Measurements from ENCODE around the gene TFPI.
"Not testable (repeated sequence)": the region's sequence is repeated elsewhere in the genome, so short reads cannot be mapped to it uniquely, and the experiment has no call there.

The TFPI gene

DNA sequence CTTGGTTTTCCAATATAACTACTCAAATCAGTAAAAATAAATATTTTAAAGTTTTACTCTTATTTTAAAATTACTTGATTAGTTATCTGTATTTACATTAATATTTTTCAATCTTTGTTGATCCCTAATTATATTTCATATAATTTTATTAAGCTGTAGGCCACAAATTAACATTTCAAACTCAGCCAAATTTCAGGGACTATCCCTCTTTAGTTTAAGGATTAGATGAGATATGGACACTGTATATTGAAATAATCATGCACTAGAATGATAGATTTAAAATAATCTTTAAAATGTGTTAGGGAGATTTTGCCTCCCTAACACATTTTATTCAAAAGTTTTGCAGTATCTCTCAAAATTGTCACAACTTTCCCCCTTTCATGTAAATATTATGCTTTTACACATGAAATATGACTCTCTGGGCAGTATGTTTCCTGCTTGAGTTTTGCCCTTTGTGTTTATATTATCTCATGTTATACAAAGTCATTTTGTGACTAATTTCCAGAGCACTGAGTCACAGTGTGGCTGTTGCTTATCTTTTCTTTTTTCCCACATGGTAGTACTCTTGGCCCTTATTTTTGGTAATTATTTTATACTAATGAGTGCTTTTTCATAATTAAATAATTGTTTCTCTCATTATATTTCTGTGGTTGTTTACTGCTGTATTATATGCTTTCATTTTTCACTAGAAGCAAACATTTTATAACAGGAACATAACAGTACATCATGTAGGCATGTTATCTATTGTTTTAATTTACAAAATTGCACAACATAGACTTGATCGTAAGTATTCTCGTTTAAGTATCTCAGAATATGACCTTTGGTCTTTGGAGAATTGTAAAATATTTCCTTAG is 1.2 kb downstream of the TFPI start:
- no peak for DNase-seq

DNA sequence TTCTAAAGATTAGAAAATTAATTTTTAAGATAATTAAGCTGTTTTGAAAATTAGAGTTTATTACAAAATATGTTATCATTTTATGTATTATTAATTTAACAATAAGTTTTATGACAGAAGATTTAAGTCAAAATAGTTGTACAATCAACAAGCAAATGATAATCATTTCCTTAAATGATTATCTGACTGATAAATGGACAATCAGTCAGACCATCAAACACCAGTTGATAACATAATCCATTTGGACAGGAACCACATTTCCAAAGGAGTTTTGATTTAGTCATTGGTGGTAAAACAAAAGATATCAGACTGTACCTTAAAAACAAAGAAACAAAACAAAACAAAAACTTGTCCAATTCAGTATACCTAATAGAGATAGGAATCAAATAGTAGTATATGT is 1.9 kb downstream of the TFPI start:
- no peak for DNase-seq

DNA sequence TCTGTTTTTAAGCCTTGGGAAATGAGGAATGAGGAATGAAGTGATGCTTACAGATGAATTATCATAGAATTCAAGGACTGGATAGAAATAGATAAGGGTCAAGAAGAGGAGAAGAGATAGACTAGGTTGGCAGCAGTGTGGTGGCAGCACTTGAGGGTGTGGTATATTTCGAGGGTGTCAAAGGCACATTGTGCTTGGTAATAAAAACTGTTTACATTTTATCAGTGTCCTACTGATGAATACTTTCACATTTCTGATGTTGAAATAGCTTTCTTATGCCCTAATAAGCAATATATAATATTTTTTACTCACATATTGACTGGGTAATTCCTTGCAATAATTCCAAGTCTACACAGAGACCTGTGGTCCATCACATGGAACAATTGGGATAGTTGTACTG is 3.4 kb downstream of the TFPI start:
- no peak for DNase-seq

DNA sequence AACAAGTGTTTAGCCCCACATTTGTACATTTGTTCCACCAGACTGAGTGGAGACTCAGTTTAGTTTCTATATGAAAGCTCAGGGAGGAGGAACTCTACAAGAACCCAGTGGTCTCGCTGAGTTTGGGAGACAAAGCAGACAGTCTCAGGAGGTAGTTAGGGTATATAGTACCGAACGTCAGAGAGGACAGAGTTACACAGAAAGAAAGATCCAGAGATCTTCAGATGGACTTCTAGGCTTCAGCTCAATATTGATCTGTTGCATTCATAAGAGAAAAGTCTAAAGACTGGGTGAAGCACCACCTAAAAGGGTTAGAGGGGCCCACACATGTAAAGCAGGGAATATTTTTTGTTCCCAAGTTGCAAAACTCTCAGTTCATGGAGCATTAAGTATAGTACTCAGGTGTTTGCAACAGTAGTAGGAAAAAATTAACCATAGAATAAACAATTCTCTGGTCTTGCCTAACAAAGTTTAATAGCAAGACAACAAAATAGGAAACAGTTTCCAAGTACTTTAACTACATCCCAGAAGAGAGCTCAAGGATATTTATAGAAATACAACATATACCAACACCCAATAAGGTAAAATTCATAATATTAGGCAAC is 4.2 kb downstream of the TFPI start:
- DNase-seq: no peak

DNA sequence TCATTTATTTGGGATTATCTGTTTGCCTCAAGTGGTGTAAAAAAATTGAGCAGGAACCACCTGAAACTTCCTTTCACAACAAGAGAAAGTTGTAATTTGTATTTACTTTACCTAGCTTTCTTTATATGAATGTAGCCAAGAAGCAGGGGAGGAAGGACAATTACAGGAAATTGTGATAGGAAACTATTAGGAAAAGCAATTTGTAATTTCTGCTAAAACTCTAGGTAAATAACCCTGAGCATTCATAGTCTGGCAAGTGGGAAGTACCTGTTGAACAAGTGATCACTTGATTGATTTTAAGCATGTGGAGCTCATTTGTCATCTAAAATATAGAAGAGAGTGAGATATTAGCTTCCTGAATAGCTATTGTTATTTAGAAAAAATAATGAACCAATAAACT is 5.0 kb downstream of the TFPI start:
- no peak for DNase-seq

DNA sequence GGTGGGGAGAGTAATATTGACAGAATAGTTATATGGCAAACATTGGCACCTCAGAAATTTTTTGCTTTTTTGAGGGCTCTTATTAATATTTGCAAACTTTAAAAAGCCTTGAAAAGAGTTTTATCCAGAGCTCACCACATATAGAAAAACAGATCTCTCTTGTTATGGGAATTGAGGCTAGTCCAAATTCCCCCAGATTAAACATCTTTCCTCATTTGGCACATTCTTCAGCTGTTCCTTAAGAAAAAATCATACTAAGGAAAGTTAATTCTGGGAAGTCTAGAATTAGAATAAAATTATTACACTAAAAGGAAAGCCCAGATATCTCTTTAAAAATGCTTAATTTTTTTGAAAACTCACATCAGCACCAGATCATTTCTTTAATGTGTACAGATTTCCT is 5.6 kb downstream of the TFPI start:
- DNase-seq: no peak

DNA sequence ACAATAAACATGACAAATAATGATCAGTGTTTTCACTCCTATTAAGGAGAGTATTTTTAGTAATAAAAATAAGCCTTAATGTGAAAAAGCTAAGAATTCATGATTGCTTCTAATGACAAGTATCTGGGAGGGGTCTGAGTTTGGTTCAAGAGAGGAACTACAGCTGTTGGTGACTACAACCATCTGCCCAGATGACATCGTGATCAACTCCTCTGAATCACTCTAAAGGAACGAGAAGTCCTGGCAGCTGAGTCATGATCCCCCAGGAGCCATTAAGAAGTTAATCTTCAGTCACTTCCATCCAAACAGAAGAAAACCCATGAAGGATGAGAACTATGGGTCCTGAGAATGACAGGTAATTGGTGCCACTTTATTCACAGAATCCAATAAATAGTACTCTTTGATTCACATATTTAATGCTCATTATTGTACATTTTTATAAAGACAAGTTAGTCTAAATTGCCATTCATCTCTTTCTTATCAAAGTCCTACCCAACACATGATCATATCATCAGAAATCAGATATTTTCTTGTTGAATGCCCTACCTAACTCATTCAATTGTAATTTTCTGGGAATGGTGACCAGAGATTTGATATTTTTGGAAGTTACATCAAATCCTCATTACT is 6.8 kb downstream of the TFPI start:
- DNase-seq: no peak

DNA sequence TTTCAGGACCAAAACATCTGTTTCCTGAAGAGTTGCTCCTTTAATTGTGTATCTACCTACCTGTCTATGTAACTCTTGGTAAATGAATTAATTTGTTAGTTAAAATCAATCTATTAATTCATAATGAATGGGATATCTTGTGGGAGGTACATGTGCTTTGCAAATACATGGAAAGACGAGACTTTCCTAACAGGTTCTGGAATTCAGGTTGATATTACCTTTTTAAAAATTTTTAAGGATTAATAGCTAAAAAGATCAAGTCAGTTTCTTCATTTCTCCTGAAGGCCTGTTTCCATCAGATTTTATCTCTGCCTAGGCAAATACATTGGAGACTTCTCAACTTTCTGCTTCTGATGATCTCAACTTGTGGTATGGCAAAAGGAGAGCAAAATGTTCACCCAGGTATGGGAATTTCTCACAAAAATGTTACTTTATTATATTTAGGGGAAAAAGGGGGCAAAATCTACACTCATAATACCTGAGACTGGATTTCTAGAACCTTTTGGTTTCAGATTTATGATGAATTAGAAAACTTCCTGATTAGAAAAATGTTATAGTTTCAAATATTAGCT is 7.4 kb downstream of the TFPI start:
- DNase-seq: no peak

DNA sequence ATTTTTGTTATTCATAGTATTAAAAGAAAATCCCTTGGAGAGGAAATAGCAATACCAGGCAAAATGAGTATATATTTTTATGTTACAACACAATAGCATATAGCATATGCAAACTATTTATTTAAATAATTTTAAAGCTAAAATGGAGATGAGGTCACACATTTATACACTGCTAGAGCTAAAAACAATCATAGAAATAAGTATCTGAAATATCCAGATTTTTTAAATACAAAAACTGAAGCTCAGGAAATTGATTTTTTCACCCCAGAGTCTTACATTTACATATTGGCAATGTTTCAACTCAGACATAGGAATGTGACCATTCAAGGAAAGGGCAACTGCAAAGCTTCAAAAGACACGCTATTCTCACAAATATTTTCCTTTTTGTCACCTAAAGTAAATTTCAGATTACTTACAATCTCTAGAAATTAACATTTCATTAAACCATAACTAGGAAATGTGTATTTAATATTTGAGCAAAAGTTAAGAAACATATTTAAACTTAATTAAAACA is 8.9 kb downstream of the TFPI start:
- no peak for DNase-seq

DNA sequence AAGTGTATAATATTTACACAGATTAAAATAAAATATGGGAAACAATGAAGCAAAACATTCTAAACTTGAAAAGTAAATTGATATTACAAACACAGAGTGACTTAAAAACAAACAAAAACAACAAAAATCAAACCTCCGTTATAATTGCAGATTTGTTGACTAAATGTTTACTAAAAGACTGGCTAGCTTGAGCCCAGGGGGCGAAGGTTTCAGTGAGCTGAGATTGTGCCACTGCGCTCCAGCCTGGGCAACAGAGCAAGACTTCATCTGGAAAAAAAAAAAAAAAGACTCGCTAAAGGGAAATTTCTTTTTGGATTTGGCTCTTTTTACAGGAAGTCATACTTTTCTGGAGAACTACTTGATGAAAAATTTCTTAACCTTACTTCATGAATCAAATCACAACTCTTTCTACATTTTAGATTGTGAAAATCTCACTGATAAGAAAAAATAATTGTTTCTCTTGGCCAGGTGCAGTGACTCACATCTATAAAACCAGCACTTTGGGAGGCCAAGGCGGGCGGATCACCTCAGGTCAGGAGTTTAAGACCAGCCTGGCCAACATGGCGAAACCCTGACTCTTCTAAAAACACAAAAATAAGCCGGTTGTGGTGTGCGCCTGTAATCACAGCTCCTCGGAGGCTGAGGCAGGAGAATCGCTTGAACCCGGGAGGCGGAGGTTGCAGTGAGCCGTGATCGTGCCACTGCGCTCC is 9.7 kb downstream of the TFPI start:
- DNase-seq: no peak

DNA sequence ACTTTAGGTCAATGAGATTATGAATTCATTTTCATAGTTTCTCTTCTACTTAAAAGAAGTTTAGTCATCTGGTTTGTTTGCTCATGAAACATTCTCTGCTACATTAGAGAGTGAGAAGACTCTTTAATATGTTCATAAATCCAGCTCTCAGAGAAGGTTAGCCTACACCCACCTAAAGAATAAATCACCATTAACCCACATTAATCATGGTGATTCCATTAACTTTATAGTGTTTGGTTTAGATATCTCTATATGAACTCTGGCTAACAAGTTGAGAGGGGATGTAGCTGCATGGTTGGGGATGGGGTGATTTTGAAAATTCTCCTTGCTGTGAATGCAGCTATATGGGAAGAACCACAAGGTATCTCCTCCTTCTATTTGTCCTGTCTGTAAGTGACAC is 10.7 kb downstream of the TFPI start:
- no peak for DNase-seq

DNA sequence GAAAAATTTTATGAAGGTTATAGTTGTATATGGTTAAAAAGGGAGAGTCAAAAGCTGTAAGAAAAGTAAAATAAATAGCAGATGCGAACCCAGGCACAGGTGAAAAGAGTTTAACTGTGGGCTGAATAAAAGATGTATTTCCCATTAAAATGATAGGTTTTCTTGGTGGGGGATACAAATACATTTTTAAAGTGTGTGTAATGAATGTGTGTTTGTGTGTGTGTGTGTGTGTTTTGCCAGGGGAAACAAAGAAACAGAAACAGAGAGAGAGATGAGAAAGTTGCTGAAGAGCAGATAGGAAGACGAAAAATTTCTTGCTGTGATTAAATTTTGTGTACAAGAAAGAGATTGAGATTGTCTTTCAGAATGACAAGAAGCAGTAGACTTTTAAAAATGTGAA is 12.1 kb downstream of the TFPI start:
- DNase-seq: no peak

DNA sequence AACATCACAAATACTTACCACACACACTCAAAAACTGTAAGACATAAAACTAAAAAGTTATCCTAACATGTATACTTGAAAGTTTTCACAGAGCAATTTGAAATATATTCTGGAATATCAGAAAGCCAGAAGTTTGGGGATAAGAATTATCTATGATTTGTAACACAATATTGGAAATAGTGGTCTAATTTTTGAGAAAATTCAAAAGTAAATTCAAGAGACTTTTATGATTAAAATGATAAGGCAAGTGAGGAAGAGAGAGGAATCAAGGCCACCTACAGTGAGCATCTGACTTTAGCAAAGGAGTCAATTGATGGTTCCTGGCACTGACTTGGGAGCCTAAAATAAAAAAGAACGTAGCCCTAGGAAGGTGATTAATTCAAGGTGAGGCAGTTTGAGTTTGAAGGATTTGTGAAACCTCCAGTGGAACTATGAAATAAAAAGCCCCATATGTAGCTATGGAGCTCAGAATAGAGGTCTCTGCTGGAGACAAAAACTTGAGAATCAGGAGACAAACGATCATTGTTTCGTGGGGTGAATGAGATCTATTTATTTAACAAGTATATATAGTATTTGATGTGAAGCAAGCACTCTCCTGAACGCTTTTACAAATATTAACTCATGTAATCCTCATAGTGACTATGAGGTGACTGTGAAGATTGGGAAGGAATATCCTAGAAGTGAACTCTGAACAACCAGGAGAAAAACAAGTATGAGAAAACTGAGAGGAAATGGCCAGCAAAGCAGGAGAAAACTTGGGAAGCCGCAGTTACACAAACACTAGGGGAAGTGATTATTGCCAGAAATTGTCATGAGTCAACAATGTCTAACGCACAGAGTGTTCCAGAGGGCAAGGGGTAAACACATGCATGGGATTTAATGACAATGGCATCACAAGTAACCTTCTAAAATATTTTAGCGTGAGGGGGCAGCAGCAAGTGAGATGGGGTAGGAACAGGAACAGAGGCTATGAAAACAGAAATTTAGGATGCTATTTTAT is 12.8 kb downstream of the TFPI start:
- DNase-seq: no peak

DNA sequence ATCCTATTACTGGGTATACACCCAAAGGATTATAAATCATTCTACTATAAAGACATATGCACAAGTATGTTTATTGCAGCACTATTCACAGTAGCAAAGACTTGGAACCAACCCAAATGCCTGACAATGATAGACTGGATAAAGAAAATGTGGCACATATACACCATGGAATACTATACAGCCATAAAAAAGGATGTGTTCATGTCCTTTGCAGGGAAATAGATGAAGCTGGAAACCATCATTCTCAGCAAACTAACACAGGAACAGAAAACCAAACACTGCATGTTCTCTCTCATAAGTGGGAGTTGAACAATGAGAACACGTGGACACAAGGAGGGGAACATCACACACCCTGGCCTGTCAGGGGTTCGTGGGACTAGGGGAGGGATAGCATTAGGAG is 16.0 kb downstream of the TFPI start:
- not testable (repeated sequence) for DNase-seq

DNA sequence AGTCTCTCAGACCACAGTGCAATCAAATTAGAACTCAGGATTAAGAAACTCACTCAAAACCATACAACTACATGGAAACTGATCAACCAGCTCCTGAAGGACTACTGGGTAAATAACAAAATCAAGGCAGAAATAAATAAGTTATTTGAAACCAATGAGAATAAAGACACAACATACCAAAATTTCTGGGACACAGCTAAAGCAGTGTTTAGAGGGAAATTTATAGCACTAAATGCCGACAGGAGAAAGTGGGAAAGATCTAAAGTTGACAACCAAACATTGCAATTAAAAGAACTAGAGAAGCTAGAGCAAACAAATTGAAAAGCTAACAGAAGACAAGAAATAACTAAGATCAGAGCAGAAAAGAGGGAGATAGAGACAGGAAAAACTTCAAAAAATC is 18.9 kb downstream of the TFPI start:
- DNase-seq: not testable (repeated sequence)

DNA sequence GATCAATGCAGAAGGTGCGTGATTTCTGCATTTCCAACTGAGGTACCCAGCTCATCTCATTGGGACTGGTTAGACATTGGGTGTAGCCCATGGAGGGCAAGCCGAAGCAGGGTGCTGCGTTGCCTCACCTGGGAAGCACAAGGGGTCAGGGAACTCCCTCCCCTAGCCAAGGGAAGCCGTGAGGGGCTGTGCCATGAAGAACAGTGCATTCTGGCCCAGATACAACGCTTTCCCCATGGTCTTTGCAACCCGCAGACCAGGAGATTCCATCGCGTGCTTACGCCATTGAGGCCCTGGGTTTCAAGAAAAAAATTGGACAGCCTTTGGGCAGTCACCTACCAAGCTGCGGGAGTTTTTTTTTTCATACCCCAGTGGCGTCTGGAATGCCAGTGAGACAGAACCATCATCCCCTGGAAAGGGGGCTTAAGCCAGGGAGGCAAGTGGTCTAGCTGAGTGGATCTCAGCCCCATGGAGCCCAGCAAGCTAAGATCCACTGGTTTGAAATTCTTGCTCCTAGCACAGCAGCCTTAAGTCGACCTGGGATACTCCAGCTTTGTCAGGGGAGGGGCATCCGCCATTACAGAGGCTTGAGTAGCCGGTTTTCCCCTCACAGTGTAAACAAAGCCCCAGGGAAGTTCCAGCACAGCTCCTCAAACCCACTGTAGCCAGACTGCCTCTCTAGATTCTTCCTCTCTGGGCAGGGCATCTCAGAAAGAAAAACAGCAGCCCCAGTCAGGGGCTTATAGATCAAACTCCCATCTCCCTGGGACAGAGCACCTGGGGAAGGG is 21.7 kb downstream of the TFPI start:
- DNase-seq: no peak

DNA sequence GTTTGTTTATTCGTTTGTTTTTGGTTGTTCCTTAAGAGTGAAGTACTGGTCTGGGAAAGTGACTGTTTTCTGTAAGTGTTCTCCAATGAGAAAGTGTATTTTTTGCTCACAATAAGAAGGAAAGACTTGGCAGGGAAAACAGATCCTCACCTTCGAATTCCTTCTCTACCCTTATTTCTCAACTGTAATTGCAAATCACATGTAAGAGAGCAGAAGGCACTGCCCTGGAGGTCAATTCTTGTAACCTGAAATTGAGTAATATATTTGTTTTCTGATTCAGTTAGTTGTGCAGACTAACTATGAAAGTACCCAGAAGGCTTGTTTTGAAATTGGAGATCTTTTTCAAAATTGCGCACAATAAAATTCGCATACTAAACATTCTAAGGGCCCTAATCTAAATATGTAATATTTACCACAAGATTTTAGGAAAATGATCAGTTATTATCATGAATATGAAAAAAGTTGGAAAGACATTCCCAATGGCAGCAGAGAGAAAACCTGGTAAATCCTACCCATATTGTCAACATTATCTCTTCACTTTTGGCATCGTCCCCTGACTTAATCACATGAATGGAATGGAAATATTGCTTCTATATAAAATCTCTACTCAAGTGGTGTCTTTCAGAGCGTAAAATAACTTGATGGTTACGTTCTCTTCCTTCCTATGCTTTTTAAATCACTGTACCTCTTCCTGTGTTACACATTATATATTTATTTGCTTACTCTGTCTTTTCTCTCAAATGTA is 24.1 kb downstream of the TFPI start:
- DNase-seq: no peak

DNA sequence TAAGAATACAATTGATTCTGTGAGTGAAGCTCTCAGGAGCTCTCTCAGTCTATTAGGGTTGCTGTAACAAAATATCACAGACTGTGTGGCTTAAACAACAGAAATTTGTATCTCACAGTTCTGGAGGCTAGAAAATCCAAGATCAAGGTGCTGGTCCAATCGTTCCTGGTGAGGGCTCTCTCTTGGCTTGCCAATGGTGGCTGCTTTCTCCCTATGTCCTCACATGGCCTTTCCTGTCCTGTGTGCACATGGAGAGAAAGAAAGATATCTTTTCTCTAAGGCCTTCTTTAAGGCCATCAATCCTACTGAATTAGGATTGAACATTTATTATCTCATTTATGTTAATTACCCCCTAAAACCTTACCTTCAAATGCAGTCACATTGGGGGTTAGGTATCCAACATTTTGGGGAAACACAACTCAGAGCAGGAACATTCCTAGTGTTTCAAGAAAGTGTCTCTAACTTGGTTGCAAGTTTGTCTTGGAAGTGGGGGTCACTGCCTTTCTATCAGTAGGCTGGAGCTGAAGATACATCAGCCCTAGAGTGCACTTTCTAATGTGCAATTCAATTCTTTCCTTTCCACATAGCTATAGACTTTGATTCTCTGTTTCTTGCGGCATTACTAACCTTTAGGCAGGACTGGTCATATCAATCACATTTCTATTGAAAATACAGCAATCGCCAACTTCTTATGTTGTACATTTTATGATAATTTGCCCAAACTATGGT is 24.8 kb downstream of the TFPI start:
- DNase-seq: no peak

DNA sequence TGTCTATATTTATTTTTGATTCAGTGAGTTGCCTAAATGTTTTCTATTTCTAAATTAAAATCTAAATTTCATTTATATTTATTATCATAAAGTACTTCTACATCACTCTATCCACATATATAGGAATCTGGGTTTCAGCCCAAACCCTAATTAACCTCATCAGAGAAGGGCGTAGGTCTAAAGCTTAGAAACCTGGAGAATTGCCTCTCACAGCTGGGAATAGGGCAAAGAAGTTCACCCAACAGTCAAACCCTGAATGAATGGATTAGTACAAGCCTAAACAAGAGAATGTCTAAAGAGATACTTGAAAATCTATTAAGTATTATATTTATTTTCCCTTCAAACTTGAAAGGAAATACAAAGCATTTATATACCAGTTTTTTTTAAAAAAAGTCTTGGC is 26.2 kb downstream of the TFPI start:
- no peak for DNase-seq
